ENCODE data around the gene HSD11B2.

HSD11B2 gene

DNA sequence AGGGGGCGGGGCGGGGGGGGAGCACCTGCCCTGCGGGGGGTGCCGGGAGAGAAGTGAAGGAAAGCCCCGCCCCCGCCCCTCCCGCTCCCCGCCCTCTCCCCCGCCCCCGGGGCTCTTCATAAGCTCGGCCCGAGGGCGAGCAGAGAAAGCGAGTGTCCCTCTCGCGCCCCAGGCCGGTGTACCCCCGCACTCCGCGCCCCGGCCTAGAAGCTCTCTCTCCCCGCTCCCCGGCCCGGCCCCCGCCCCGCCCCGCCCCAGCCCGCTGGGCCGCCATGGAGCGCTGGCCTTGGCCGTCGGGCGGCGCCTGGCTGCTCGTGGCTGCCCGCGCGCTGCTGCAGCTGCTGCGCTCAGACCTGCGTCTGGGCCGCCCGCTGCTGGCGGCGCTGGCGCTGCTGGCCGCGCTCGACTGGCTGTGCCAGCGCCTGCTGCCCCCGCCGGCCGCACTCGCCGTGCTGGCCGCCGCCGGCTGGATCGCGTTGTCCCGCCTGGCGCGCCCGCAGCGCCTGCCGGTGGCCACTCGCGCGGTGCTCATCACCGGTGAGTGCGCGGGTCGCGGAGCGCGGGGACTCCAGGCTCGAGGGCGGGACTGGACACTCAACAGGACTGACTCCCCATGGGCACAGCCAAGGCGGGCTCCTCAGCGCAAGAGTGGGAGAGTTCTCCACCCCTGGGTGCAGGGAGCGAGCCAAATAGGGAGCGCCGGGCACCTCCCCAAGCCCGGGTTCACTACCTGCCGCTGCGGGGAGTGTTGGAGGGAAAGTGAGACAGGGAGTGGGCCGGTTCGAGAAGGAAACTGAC is at the start of gene HSD11B2:
Gene HSD11B2 (plus strand): TSS at position 145 of the 798 bp plus-strand sequence. CDS start 128 bp downstream, at position 273.
- DNase-seq (ENCODE audit: low read depth in 1 of 2, low spot score in 1 of 2): no peak

DNA sequence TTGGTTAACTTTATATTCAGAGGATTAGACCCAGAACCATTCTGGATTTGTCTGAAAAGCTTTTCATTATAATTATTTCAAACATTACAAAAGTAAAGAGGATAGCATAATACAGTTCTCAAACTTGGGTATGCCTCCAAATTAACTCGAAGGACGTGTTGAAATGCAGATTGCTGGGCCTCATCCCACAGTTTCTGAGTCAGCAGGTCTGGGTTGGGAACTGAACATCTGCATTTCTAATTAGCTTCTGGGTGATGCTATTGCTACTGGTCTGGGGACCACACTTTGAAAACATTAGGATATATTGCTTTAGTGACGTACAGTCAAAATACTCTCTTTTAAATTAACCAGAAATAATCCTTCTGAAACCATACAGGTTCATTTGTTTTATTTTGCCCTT is 47.6 kb upstream of the HSD11B2 start:
- DNase-seq (ENCODE audit: low read depth in 1 of 2, low spot score in 1 of 2): no peak

DNA sequence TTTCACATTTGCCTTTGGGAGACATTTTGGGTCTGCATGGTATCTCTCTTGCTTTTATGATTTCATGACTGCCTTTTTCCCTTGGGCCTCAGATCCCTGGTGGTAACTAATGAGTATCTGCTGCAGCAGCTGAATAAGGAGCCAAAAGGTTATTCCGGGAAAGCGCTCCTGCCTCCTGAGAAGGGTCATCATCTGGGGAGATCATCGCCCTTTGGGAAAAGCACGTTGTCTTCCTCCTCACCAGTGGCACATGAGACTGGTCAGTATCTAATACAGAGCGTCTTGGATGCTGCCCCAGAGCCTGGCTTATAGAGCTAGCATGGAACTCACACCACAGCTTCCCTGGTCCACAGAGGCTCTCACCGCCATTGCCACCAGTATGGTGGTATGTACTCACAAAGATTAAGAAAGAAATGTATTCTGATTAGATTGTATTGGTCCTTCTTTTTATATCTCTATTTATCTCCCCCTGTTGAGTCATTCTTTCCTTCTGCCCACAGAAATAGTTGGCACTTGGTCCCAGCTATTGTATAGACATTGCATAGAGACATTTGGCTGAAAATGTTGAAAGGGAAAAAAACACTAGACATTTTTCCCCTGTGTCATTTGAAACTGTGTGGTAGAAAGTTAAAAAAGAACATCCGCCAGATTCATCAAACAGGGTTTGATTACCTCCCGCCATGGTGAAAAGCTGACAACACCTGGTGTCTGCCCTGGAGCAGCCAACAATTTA is 46.0 kb upstream of the HSD11B2 start:
- no peak for DNase-seq (ENCODE audit: low read depth in 1 of 2, low spot score in 1 of 2)

DNA sequence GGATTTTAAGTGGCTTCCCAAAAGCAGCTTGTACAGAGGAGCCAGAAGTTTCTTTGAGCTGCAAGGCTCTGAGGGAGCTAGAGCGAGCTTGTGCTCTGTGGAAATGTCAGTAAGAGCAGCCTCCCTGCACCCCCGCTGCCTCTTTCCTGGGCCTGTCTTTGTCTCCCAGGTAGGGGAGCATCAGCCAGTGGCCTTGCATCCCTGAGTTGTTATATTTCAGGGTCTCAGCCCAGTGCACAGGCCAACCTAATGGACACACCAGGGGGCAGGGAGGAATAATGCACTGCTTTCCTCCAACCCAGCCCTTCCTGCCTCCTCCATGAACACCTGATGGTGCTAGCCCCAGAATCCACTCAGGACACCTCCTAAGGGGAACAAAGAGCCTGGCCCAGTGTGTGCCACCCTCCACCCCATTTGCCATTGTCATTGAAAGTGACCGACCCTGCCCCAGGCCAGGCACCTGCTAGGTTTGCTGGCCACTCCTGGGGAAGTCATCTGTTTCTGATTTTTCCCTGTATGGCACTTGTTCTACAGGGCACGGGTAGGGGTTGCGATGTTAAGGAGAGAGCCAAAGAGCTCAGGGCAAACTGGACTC is 44.0 kb upstream of the HSD11B2 start:
- DNase-seq (ENCODE audit: low read depth in 1 of 2, low spot score in 1 of 2): no peak

DNA sequence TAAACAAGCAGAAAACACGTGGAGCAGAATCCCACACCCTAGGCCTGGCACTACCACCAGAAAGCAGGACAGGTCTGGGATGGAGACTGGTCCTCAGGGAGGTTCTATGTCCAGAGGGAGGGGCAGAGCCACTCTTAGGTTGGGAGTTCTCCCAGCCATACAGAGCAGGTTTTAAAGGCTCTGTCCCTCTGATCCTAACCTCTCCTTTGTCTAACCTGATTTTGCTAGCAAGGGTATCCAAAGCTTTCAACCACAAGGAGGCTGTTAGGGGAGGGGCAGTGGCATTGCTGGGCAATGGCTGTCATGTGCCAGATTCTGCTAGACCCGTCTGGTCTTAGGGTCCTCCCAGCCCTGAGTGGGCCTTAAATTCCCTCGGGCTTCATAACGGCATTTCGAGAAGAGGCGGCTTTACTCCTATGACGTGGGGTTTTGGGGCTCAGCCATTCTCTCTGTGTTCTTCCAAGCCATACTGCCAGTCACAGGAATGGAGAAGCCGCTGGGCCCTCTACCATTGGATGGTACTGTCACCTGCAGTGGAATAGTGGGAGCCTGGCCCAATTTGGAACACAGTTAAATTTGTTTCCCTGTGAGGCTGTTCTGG is 43.3 kb upstream of the HSD11B2 start:
- DNase-seq (ENCODE audit: low read depth in 1 of 2, low spot score in 1 of 2): no peak

DNA sequence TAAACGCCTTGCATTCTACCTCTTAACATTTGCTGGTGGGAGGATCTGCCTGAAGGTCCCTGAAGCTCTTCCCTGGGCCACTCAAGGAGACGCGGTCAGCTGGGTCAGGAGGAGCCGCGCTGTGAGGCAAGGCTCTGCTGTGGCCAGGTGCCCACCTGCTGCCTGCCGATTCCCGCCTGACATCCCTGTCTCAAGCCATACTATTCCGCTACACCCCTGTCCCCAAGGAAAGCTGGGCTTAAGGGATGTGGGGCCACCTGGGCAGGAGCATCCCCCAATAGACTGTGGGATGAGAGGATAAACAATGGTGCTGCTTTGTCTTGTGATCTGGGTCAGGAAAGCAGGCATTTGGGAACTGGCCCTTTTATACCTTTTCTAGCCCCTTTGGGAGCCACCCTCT is 42.7 kb upstream of the HSD11B2 start:
- no peak for DNase-seq (ENCODE audit: low read depth in 1 of 2, low spot score in 1 of 2)

DNA sequence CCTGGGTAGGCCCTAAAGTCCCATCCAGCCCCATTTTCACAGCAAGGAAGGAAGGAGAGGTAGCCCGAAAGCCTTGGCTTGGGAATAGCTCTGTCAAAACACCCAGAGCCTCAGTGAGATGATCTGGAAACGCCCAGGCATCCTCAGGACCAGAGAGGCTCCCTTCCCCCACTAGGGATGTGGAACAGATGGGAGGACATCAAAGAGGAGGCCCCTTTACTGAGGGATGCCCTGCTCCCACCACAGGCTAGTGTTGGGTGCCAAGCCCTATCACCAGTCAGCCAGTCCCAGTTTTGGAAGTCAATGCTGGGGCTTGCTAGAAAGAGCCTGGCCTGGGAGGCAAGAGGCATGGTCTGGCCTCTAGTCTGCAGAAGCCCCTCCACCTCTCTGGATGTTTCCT is 42.3 kb upstream of the HSD11B2 start:
- DNase-seq (ENCODE audit: low read depth in 1 of 2, low spot score in 1 of 2): no peak

DNA sequence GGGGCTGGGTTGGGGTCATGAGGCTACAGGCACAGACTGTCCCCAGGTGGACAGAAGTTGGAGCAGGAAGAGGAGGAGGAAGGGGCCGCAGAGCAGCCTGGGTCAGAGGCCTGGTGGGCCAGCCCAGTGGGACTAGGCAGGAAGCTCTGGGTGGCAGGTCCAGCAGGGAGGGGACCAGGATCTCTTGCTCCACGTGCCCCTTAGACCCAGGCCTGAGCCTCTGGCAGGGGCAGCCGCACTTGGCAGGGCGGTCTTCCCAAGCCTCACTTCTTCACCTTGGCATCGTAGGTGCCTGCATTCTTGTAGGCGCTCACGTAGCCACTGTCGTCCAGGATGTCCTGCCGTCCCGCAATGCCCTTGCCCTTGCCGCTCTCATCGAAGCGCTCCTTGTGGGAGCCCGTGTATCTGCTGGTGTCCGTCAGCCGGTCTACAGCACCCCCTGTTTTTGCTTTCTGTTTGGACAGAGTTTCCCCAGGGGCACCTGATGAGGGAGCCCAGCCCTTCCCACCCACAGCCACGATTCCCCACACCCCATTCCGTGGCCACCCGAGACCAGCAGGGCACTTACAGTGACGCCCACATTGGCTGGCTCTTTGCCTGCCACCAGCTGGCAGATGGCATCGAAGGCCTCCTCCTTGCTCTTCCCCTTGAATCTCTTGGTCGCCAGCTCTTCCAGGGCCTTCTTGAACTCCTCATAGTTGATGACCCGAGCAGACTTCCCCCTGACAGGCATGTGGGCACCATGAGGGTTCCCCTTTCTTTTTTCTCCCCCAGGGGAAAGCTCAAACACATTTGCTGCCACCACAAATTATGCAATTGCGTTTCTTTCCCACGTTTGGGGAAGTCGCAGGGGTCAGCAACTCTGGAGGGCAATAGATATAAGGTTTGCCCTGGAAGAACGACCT is 40.8 kb upstream of the HSD11B2 start:
- no peak for DNase-seq (ENCODE audit: low read depth in 1 of 2, low spot score in 1 of 2)

DNA sequence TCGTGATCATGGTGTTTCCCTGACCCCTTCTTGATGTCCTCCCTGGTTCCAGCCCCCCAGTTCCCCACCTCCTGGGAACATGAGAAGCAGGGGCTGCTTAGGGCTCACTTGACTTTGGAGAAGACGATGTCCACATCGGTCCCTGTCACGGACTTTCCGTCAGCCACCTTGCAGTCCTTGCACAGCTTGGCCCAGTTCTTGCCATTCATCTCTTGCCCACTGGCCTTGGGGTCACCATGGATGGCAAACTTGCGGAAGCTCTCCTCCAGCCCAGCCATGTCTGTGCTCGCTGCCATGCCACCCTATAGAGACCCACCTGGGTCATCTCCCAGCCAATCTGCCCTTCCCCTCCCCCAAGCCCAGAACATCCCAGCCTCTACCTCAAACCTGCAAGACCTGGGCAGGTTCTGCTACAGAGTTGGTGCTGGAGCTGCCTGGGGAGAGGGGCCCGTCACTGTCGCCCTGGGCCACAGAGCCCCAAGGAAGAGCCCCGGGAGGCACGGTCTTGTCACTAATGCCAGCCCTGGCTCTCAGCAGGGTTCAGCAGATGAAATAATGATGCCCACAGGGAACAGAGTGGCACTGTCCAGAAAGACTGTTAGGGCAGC is 40.0 kb upstream of the HSD11B2 start:
- DNase-seq (ENCODE audit: low read depth in 1 of 2, low spot score in 1 of 2): no peak

DNA sequence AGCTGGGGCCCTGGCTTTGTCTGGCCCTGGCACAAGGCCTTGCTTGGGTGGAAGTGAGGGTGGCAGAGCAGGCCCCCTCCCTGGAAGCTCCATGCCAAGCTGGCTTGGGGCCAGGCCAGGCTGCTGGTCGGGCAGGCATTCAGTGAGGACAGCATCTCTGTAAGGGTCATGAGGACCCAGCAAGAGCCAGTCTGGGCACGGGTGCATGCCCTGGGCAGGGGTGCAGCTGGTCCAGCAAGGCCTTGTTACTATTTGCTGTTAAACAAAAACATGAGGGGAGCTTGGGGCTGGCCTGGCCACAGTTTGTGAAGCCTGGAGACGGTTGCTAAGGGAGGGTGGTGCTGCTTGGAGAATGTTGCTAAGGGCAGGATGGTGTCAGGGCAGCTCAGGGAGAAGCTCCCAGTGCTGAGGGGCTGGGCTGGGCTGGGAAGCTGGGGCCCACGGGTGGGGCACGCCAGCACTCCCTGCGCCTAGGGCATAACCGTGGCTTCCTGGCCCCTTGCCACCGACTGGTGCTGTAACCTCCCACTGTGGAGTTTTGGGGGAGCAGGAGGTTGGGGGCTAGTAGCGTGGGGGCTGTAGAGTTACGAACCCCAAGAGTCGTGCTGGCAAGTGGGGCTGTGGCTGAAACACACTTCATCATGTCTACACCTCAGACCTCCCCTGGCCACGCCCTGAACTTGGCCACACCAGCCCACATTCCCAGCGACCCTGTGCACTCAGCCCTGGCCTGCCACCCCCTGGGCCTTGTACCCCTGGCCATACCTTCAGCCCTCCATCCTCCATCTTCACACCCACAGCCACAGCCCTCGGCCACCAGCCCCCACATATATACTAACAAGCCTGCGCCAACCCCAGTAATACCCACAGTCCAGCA is 39.3 kb upstream of the HSD11B2 start:
- no peak for DNase-seq (ENCODE audit: low read depth in 1 of 2, low spot score in 1 of 2)

DNA sequence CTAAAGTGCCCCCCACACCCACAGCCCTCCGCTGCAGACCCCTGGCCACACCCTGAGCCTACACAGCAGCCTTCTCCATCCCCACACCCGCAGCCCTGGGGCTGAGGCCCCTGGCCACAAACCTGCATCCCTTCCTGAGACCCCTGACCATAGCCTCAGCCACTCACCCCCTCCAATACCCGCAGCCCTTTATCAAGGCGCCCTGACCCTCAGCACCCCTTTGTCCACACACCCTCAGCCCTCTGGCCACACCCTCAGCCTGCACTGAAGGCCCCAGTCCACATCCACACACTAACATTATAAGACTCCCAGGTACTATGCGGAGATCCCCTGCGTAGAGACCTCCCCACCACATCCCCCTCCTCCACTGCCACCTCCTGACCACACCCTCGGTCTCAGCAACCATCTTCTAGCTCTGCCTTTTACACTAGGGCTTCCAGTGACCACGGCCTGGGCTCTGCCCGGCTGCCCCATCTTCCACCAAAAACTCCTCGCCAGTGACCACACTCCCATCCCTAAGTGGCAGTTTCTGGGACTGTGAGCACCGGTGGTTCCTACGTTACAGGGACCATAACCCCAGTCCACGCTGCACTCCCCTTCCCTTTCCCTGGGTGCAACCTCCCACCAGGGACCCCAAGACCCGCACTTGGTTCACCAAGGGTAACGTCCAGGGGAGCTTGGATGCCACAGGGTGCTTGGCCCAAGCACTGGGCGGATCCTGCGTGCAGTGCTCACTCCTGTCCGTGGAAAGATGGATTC is 38.4 kb upstream of the HSD11B2 start:
- DNase-seq (ENCODE audit: low read depth in 1 of 2, low spot score in 1 of 2): no peak

DNA sequence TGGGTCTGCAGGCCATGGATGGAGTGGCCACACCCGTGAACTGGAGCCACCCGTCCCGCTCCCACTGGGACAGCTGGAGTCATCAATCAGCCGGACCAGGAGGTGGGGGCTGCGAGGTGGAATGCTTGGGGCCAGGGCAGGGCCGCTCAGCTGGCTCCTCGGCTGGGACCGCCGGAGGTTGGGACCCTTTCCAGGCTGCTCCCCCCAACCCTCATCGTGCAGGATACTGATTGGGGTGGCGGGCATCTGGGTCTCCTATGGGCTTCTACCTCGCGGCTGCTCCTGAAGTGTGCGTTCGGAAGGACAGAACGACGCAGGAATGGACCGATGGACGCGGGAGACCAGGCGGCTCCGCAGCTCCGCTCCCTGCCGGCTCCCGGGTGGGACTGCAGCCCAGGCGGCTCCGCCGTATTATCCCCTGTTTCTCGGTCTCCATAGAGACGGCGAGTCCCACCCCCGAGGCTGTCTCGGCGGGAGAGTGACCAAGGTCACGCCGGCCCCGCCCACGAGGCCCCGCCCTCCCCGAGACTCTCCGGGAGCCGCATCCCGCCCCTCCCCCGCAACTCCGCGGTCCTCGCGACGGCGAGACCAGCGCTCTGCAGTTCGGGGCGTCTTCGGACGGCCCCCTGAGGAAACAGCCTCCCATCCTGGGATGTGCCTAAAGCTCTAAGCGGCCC is 37.7 kb upstream of the HSD11B2 start, which contains the start of gene TPPP3:
Gene TPPP3 (minus strand): TSS at position 388 of the 677 bp plus-strand sequence. CDS start 2,387 bp downstream, outside the sequence.
- DNase-seq (ENCODE audit: low read depth in 1 of 2, low spot score in 1 of 2): no peak

DNA sequence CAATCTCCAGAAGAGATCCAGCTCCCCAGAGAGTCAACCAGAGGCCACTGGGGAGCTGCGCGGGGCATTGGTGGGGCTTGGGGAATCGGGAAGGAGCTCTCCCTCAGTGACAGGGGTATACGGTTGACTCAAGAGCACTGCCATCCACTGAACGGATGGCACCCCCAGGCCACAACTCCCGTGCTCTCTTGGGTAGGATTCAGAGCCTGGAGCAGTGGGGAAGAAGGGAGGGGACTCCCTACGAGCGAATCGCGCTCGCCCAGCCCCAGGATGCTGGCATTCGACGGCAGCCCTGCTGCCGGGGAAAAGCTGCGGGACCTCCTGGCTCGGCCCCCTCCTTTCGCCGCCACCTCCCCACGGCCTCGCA is 37.1 kb upstream of the HSD11B2 start:
- DNase-seq (ENCODE audit: low read depth in 1 of 2, low spot score in 1 of 2): no peak

DNA sequence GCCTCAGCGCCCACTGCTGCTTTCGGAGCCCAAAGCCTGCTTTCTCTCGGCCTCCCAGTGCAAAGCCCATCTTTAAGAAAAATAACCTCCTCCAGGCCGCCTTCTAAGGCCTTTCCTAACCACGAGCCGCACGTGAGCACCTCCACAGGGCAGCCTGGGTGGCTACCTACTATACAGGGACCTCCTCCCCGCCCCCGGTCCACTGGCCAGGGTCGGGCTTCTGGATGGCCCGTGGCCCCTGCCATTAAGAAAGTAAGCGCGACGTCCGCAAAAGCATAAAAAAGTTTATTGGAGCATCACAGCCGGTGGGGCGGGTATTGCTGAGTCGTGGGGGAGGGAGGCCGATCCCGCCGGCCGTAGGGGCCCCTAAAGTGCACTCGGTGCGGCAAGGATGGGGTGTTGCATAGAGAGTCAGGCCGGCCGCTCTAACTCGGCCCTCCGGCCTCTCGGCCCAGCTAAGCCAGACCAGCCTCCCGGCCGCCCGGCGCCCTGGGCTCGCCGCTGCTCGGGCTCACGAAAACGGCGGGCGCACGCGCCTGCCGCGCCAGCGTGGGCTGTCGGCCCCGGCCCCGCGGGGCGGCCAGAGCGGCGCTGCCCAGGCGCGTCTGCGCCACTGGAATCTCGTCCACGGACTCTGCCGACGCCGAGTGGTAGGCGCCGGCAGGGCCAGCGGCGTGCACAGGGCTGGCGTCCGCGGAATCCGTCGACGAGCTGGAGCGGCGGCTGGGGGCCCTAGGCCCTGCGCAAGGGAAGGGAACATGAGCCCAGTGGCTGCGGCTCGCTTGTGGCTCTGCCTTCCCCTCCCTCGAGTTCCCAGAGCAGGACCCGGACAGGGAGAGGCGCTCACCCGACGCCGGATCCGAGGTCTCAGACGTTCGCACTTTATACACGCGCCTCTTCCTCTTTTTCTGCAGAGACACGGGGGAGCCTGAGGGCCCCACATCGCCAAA is 36.5 kb upstream of the HSD11B2 start:
- DNase-seq (ENCODE audit: low read depth in 1 of 2, low spot score in 1 of 2): no peak

DNA sequence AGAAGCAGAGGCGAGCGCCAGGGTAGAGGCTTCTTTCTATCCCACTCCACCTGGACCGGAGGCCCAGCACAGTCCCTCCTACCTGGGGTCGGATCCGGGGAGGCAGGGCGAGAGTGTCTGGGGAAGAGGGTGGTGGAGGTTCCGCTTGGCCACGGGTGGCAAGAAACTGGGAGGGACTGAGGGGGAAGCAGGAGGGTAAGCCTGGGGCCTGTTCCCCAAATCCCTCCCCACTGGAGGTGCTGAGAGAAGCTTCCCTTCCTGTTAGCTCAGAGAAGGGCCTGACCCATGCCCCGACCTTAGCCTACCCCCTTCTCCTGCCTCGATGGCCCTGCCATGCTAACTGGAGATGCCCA is 35.8 kb upstream of the HSD11B2 start:
- no peak for DNase-seq (ENCODE audit: low read depth in 1 of 2, low spot score in 1 of 2)

DNA sequence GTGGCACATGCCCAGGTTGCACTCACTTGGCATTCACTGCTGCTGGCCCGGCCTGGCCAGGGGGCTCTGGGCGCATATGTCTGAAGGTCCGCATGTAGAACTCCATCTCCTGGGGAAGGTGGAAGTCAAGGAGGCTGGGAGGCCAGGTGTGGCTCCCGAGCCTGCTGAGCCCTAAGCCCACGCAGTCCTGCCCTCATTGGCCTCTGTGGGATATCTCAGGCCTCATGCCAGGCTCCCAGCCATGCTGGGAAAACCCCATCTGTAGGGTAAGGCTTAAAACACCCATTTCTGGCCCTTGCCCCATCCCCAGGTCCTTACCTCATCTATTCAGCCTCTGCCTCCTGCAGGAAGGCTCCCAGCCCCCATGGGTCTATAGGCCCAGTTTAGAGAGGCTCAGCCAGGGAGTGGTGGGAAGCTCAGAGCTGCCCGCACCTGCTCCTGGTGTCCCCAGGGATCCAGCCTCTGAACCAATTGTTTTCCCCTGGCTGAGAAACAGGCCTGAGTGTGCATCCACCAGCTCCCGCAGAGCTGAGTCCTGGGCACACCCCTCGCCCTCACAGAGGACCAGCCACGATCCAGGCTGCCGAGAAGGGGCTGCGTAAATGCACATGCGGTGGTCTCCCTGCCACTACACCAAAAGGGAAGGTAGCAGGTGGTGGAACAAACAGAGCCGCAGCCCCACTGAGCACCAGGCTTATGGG is 35.3 kb upstream of the HSD11B2 start:
- no peak for DNase-seq (ENCODE audit: low read depth in 1 of 2, low spot score in 1 of 2)
